ENCODE measurements around the gene IFNA4.
A peak's percentile ranks its signal among the peaks of the same experiment; 100 is the strongest.
"Not testable (repeated sequence)": the region's sequence is repeated elsewhere in the genome, so short reads cannot be mapped to it uniquely, and the experiment has no call there.

Gene IFNA4

GRCh38 chr9:21187487-21187886 is at the start of gene IFNA4:
TSS of gene IFNA4 (minus strand) at chr9:21187587. CDS start at chr9:21187531, 56 bp downstream.
- not testable (repeated sequence) for DNase-seq

GRCh38 chr9:21236360-21236714 is 49.0 kb upstream of the IFNA4 start:
- not testable (repeated sequence) for DNase-seq

- DNase-seq: not testable (repeated sequence)
Measured at GRCh38 chr9:21235468-21236359, 48.3 kb upstream of the IFNA4 start.

- DNase-seq: no peak
Measured at GRCh38 chr9:21234153-21234687, 46.8 kb upstream of the IFNA4 start.

GRCh38 chr9:21233258-21233657 is 45.9 kb upstream of the IFNA4 start:
- DNase-seq: no peak

GRCh38 chr9:21228122-21228521 is 40.7 kb upstream of the IFNA4 start, which contains the start of gene IFNA17:
TSS of gene IFNA17 (minus strand) at chr9:21228222. CDS start at chr9:21228173, 49 bp downstream.
- DNase-seq: no peak

GRCh38 chr9:21217211-21217610 is 29.8 kb upstream of the IFNA4 start, which contains the start of gene IFNA16:
TSS of gene IFNA16 (minus strand) at chr9:21217311. CDS start at chr9:21217305, 6 bp downstream.
- DNase-seq: not testable (repeated sequence)

- not testable (repeated sequence) for DNase-seq
Measured at GRCh38 chr9:21213411-21214326, 26.3 kb upstream of the IFNA4 start.

- not testable (repeated sequence) for DNase-seq
Measured at GRCh38 chr9:21212160-21212559, 24.8 kb upstream of the IFNA4 start.

GRCh38 chr9:21210782-21211181 is 23.4 kb upstream of the IFNA4 start:
- DNase-seq: not testable (repeated sequence)

- no peak for DNase-seq
Measured at GRCh38 chr9:21210311-21210710, 22.9 kb upstream of the IFNA4 start.

GRCh38 chr9:21207043-21207442 is 19.7 kb upstream of the IFNA4 start, which contains the start of gene IFNA10:
TSS of gene IFNA10 (minus strand) at chr9:21207143. CDS start at chr9:21207097, 46 bp downstream.
- DNase-seq: not testable (repeated sequence)

GRCh38 chr9:21205204-21205603 is 17.8 kb upstream of the IFNA4 start:
- no peak for DNase-seq

- DNase-seq: not testable (repeated sequence)
Measured at GRCh38 chr9:21202105-21202504, 14.7 kb upstream of the IFNA4 start, which contains the start of gene IFNA7. TSS of gene IFNA7 (minus strand) at chr9:21202205. CDS start at chr9:21202165, 40 bp downstream.

GRCh38 chr9:21194867-21195776 is 7.7 kb upstream of the IFNA4 start:
- DNase-seq: peak; percentile 4

GRCh38 chr9:21182810-21183736 is 4.3 kb downstream of the IFNA4 start:
- not testable (repeated sequence) for DNase-seq

- DNase-seq: no peak
Measured at GRCh38 chr9:21174671-21175070, 12.7 kb downstream of the IFNA4 start.

GRCh38 chr9:21172156-21172555 is 15.2 kb downstream of the IFNA4 start:
- DNase-seq: no peak

- DNase-seq: no peak
Measured at GRCh38 chr9:21171351-21171750, 16.0 kb downstream of the IFNA4 start.

GRCh38 chr9:21166560-21166959 is 20.8 kb downstream of the IFNA4 start, which contains the start of gene IFNA21:
TSS of gene IFNA21 (minus strand) at chr9:21166660. CDS start at chr9:21166612, 48 bp downstream.
- not testable (repeated sequence) for DNase-seq
